HEK293T (cell line): ENCODE measurements around the gene TRRAP.

Experiments
- ARNT ChIP-seq: fragments of 450-650 bp; IDR thresholded peaks from 2 replicates; pipeline ENCODE4 v1.6.1; 2017; ENCODE audit warnings: mild to moderate bottlenecking
- BHLHE40 ChIP-seq: fragments of 450-650 bp; IDR thresholded peaks from 2 replicates; pipeline ENCODE4 v1.6.1; 2016; ENCODE audit warnings: mild to moderate bottlenecking, moderate library complexity, borderline replicate concordance
- CTBP1 ChIP-seq: fragments of 450-650 bp; IDR thresholded peaks from 2 replicates; pipeline ENCODE4 v1.6.1; 2016; ENCODE audit warnings: borderline replicate concordance
- FOXM1 ChIP-seq: fragments of 450-650 bp; IDR thresholded peaks from 2 replicates; pipeline ENCODE4 v1.6.1; 2017; ENCODE audit warnings: mild to moderate bottlenecking, borderline replicate concordance
- HDGF ChIP-seq: fragments of 450-650 bp; IDR thresholded peaks from 2 replicates; pipeline ENCODE4 v1.6.1; 2017; ENCODE audit warnings: antibody characterized with exemption, borderline replicate concordance
- LEF1 ChIP-seq: fragments of 450-650 bp; IDR thresholded peaks from 2 replicates; pipeline ENCODE4 v1.6.1; 2017; ENCODE audit warnings: mild to moderate bottlenecking, borderline replicate concordance
- NFRKB ChIP-seq: fragments of 450-650 bp; IDR thresholded peaks from 2 replicates; pipeline ENCODE4 v1.6.1; 2016; ENCODE audit warnings: mild to moderate bottlenecking, moderate library complexity
- SP1 ChIP-seq: fragments of 450-650 bp; IDR thresholded peaks from 2 replicates; pipeline ENCODE4 v1.6.1; 2017
- SUZ12 ChIP-seq: fragments of 450-650 bp; IDR thresholded peaks from 2 replicates; pipeline ENCODE4 v1.6.1; 2016; ENCODE audit warnings: mild to moderate bottlenecking
- TARDBP ChIP-seq: fragments of 450-650 bp; IDR thresholded peaks from 2 replicates; pipeline ENCODE4 v1.6.1; 2016
- TF ChIP-seq, protein P1 (sequence below): fragments of 450-650 bp; IDR thresholded peaks from 2 replicates; pipeline ENCODE4 v1.6.1; 2016

DNA sequence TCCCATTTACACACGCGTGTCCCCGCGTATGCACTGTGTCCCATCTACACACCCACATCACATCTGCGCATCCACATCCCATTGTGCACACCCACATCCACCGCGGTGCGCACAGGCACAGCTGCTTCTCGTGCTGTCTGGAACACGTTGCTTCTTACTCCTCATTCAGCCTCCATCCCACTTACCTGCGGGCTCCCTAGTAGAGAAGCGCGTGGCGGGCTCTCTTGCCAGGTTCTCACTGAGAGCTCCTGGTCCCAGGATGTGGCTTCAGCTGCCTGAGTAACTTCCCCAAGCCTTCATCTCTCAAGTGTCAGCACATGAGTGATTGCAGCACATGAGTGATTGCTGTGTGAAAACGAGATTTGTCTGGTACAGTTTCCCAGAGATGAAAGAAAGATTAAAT, 117.8 kb downstream of the TRRAP start:
- TF ChIP-seq SP1, result no peak
- no peak for TF ChIP-seq NFRKB
- no peak for TF ChIP-seq FOXM1
- no peak for TF ChIP-seq BHLHE40
- TF ChIP-seq, protein P1, sequence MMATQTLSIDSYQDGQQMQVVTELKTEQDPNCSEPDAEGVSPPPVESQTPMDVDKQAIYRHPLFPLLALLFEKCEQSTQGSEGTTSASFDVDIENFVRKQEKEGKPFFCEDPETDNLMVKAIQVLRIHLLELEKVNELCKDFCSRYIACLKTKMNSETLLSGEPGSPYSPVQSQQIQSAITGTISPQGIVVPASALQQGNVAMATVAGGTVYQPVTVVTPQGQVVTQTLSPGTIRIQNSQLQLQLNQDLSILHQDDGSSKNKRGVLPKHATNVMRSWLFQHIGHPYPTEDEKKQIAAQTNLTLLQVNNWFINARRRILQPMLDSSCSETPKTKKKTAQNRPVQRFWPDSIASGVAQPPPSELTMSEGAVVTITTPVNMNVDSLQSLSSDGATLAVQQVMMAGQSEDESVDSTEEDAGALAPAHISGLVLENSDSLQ, result no peak
- TF ChIP-seq CTBP1, result no peak
- no peak for TF ChIP-seq ARNT
- no peak for TF ChIP-seq SUZ12
- TF ChIP-seq HDGF, result no peak
- TF ChIP-seq TARDBP, result no peak
- TF ChIP-seq LEF1, result no peak
